IMR-90 (cell line): ENCODE results near the gene TFE3. TPM values are rescaled to one million over a fixed set of nuclear protein-coding genes. Genes with fewer than 3 reads are reported as not detected.

Experiments used
- ATAC-seq: fragments of 200-7000 bp; cut with Tn5 transposase; 2 replicates; pipeline ENCODE4 v1.9.1; 2020; ENCODE audit warnings: low read depth, mild to moderate bottlenecking, moderate library complexity
- BruUV-seq: library from RNA; stranded (reverse); fragments of 400-500 nt; replicated peaks from 2 replicates; lab custom pipeline; 2021; lab: Mats Ljungman, UMichigan
- CTCF ChIA-PET: fragments of 300-600 bp; formaldehyde crosslinking; extraction: SDS; loops from one replicate; lab custom pipeline; 2021; ENCODE audit warnings: antibody characterized with exemption; lab: Yijun Ruan, JAX
- POLR2A ChIA-PET: fragments of 300-600 bp; sonication (Branson Sonifier 250); formaldehyde crosslinking; loops from one replicate; lab custom pipeline; 2022; ENCODE audit warnings: antibody characterized with exemption; ENCODE audit not compliant: unreplicated experiment; lab: Charles Lee
- DNase-seq: peaks from one replicate; pipeline ENCODE4 v3.0.0; 2013
- H2AFZ ChIP-seq: replicated peaks from 2 replicates; pipeline ENCODE3; 2013; ENCODE audit warnings: low read length, mild to moderate bottlenecking; ENCODE audit not compliant: poor library complexity
- H2AK5ac ChIP-seq: 2 replicates; pipeline ENCODE4 v1.6.1; 2013; ENCODE audit warnings: low read depth, low read length, inconsistent platforms
- H2AK9ac ChIP-seq: replicated peaks from 2 replicates; pipeline ENCODE3; 2013; ENCODE audit warnings: mild to moderate bottlenecking, low read depth, low read length, moderate library complexity; ENCODE audit not compliant: poor library complexity
- H2BK120ac ChIP-seq: 2 replicates; pipeline ENCODE4 v1.6.1; 2013; ENCODE audit warnings: low read depth, low read length, inconsistent platforms
- H2BK15ac ChIP-seq: 3 replicates; pipeline ENCODE4 v1.6.1; 2013; ENCODE audit warnings: low read depth, low read length, inconsistent platforms
- H2BK20ac ChIP-seq: 2 replicates; pipeline ENCODE4 v1.6.1; 2013; ENCODE audit warnings: low read depth, mild to moderate bottlenecking, inconsistent platforms, low read length, moderate library complexity
- H2BK5ac ChIP-seq: 2 replicates; pipeline ENCODE4 v1.6.1; 2013; ENCODE audit warnings: mild to moderate bottlenecking, low read depth, low read length, inconsistent platforms; ENCODE audit not compliant: poor library complexity, severe bottlenecking
- H3K14ac ChIP-seq: replicated peaks from 2 replicates; pipeline ENCODE4 v1.6.1; 2013; ENCODE audit warnings: low read depth, low read length, inconsistent platforms
- H3K18ac ChIP-seq: 2 replicates; pipeline ENCODE4 v1.6.1; 2013; ENCODE audit warnings: low read depth, low read length, control low read depth
- H3K23ac ChIP-seq: 2 replicates; pipeline ENCODE4 v1.6.1; 2013; ENCODE audit warnings: low read depth, low read length, inconsistent platforms
- H3K27ac ChIP-seq: 2 replicates; pipeline ENCODE4 v1.5.1; 2013; ENCODE audit warnings: mild to moderate bottlenecking, control low read depth, low read length; ENCODE audit not compliant: insufficient read depth
- H3K27me3 ChIP-seq: 2 replicates; pipeline ENCODE4 v1.6.1; 2013; ENCODE audit warnings: low read length; ENCODE audit not compliant: control insufficient read depth, insufficient read depth
- H3K36me3 ChIP-seq: 2 replicates; pipeline ENCODE4 v1.6.1; 2013; ENCODE audit warnings: low read length, mixed read lengths; ENCODE audit not compliant: control insufficient read depth, insufficient read depth
- H3K4ac ChIP-seq: 2 replicates; pipeline ENCODE4 v1.6.1; 2013; ENCODE audit warnings: low read depth, low read length, inconsistent platforms
- H3K4me1 ChIP-seq: 2 replicates; pipeline ENCODE4 v1.6.1; 2013; ENCODE audit warnings: low read length, mixed read lengths; ENCODE audit not compliant: control insufficient read depth, insufficient read depth
- H3K4me2 ChIP-seq: 2 replicates; pipeline ENCODE4 v1.6.1; 2013; ENCODE audit warnings: low read depth, mild to moderate bottlenecking, control low read depth, low read length, moderate library complexity
- H3K4me3 ChIP-seq: 2 replicates; pipeline ENCODE4 v1.5.1; 2013; ENCODE audit warnings: low read depth, mild to moderate bottlenecking, control low read depth, low read length, moderate library complexity; ENCODE audit not compliant: insufficient read depth
- H3K56ac ChIP-seq: 2 replicates; pipeline ENCODE4 v1.6.1; 2013; ENCODE audit warnings: low read length, inconsistent platforms; ENCODE audit not compliant: insufficient read depth; ENCODE audit errors: extremely low read depth
- H3K79me1 ChIP-seq, 2 experiments: 2 replicates each; pipeline ENCODE4 v1.6.1; 2013; ENCODE audit warnings: low read length in 2 of 2, inconsistent platforms in 1 of 2, low read depth in 1 of 2
- H3K9ac ChIP-seq: 2 replicates; pipeline ENCODE4 v1.6.1; 2013; ENCODE audit warnings: low read depth, low read length, control low read depth
- H3K9me1 ChIP-seq: 2 replicates; pipeline ENCODE4 v1.6.1; 2013; ENCODE audit warnings: low read length, inconsistent platforms; ENCODE audit not compliant: insufficient read depth
- H3K9me3 ChIP-seq: 2 replicates; pipeline ENCODE4 v1.6.1; 2013; ENCODE audit warnings: low read length; ENCODE audit not compliant: control insufficient read depth, insufficient read depth
- H4K20me1 ChIP-seq: 2 replicates; pipeline ENCODE4 v1.6.1; 2013; ENCODE audit warnings: low read length, inconsistent platforms; ENCODE audit not compliant: insufficient read depth
- H4K5ac ChIP-seq: 2 replicates; pipeline ENCODE4 v1.6.1; 2013; ENCODE audit warnings: mild to moderate bottlenecking, low read depth, low read length, control low read depth
- H4K8ac ChIP-seq, 2 experiments: 2 replicates each; pipeline ENCODE4 v1.6.1; 2013; ENCODE audit warnings: low read depth in 2 of 2, low read length in 2 of 2, control low read depth in 1 of 2, inconsistent platforms in 1 of 2
- H4K91ac ChIP-seq: 2 replicates; pipeline ENCODE4 v1.6.1; 2013; ENCODE audit warnings: low read depth, low read length, inconsistent platforms; ENCODE audit not compliant: insufficient read depth
- BHLHE40 ChIP-seq: fragments of 150-350 bp; IDR thresholded peaks from 2 replicates; pipeline ENCODE4 v1.6.1; 2016; ENCODE audit warnings: mild to moderate bottlenecking, low read depth, low read length
- CHD1 ChIP-seq: IDR thresholded peaks from 2 replicates; pipeline ENCODE4 v1.6.1; 2012; ENCODE audit warnings: low read depth, low read length, improper control_type of control experiment
- CTCF ChIP-seq: conservative IDR thresholded peaks from 2 replicates; pipeline ENCODE4 v1.5.1; 2012; ENCODE audit warnings: mild to moderate bottlenecking, low read depth, low read length, improper control_type of control experiment
- FOS ChIP-seq: fragments of 150-350 bp; IDR thresholded peaks from 2 replicates; pipeline ENCODE4 v1.6.1; 2016; ENCODE audit warnings: low read depth, low read length
- MAFK ChIP-seq: IDR thresholded peaks from 2 replicates; pipeline ENCODE4 v1.6.1; 2012; ENCODE audit warnings: low read depth, low read length, improper control_type of control experiment
- MAZ ChIP-seq: IDR thresholded peaks from 2 replicates; pipeline ENCODE4 v1.6.1; 2012; ENCODE audit warnings: low read depth, mild to moderate bottlenecking, low read length, improper control_type of control experiment, moderate library complexity, borderline replicate concordance
- MXI1 ChIP-seq: IDR thresholded peaks from 2 replicates; pipeline ENCODE4 v1.6.1; 2012; ENCODE audit warnings: low read depth, mild to moderate bottlenecking, low read length, moderate library complexity, borderline replicate concordance
- NFE2L2 ChIP-seq: fragments of 150-350 bp; IDR thresholded peaks from 2 replicates; pipeline ENCODE4 v1.6.1; 2016; ENCODE audit warnings: low read depth, mild to moderate bottlenecking, low read length
- POLR2A ChIP-seq: IDR thresholded peaks from 2 replicates; pipeline ENCODE4 v1.6.1; 2012; ENCODE audit warnings: mild to moderate bottlenecking, low read depth, low read length
- RCOR1 ChIP-seq: IDR thresholded peaks from 2 replicates; pipeline ENCODE4 v1.6.1; 2012; ENCODE audit warnings: mild to moderate bottlenecking, low read length, improper control_type of control experiment; ENCODE audit not compliant: insufficient replicate concordance
- RFX5 ChIP-seq: IDR thresholded peaks from 2 replicates; pipeline ENCODE4 v1.8.0; 2012; ENCODE audit warnings: low read depth, mild to moderate bottlenecking, low read length, moderate library complexity
- USF2 ChIP-seq: fragments of 150-350 bp; IDR thresholded peaks from 2 replicates; pipeline ENCODE4 v1.6.1; 2017; ENCODE audit warnings: mild to moderate bottlenecking, antibody characterized with exemption, low read length, low read depth
- whole genome bisulfite sequencing, 2 experiments: methylation state at CpG; one replicate each; pipeline versions ENCODE4 v1.1.5 to v1.1.7; 2013; ENCODE audit warnings: missing lambda C conversion rate in 2 of 2; ENCODE audit not compliant: insufficient read length in 1 of 2; ENCODE audit errors: extremely low coverage in 2 of 2; 5-methylcytosine and 5-hydroxymethylcytosine counted together
- dilution Hi-C: fragments of 300-500 bp; cut with HindIII; formaldehyde crosslinking; loops from one replicate; pipeline ENCODE4 v1.14.3; 2018; ENCODE audit warnings: low sequenced_read_pairs; ENCODE audit not compliant: unreplicated experiment
- in situ Hi-C: fragments of 300-500 bp; cut with MboI; formaldehyde crosslinking; loops from 3 replicates; pipeline ENCODE4 v1.14.3; 2019; ENCODE audit warnings: low sequenced_read_pairs, inconsistent platforms, mixed read lengths
- intact Hi-C: fragments of 100-400 bp; cut with micrococcal nuclease; formaldehyde crosslinking; loops from 2 replicates; pipeline ENCODE4 v1.10.0; 2022
- polyA plus RNA-seq, 3 experiments: library from polyadenylated mRNA; depleted of rRNA; stranded (reverse); fragments of >200 nt; gene quantifications; 2 replicates each; pipeline ENCODE4 v1.2.3, GENCODE V29; 2012; ENCODE audit warnings: low replicate concordance in 1 of 3
- total RNA-seq: library from RNA; depleted of rRNA; stranded (reverse); fragments of >200 nt; gene quantifications from 2 replicates; pipeline ENCODE4 v1.2.3, GENCODE V29; 2012
- TF ChIP-seq, protein P1 (sequence below): fragments of 150-350 bp; IDR thresholded peaks from 2 replicates; pipeline ENCODE4 v1.6.1; 2016; ENCODE audit warnings: low read depth, mild to moderate bottlenecking, low read length, moderate library complexity, borderline replicate concordance

The TFE3 gene
- total and polyA plus RNA-seq, 2 of the 4 experiments (the other 2 are of a cell fraction), result 24.4 to 40.5 TPM

GRCh38 chrX:48997455-48997854, 45.7 kb downstream of the TFE3 start:
- no peak overlapping the region for H4K91ac ChIP-seq
- no peak overlapping the region for H2BK20ac ChIP-seq
- ATAC-seq (no peak), DNase-seq (no peak)
- H3K4me2 ChIP-seq, result no peak overlapping the region
- ChIA-PET CTCF (no interaction called here), POLR2A (no interaction called here)
- H2AFZ ChIP-seq, result no peak overlapping the region
- H3K4me1 ChIP-seq, result no peaks in the 10 kb centered on the region; the same call in 1 of the 2 replicates
- H3K4ac ChIP-seq, result no peak overlapping the region
- H3K9me1 ChIP-seq, result no peaks in the 10 kb centered on the region
- peaks cover 7 to 33% of the 10 kb centered on the region in 2 experiments for H3K79me1 ChIP-seq
- BruUV-seq, result no TSS peak
- no peak overlapping the region for H3K4me3 ChIP-seq
- no peak overlapping the region for H2AK5ac ChIP-seq
- H3K56ac ChIP-seq, result no peak overlapping the region
- WGBS, 2 experiments, result 85 to 90% methylated on average over 2 of the region's 3 CpGs
- H3K27ac ChIP-seq, result no peak overlapping the region
- no peaks in the 10 kb centered on the region for H4K20me1 ChIP-seq
- H3K9me3 ChIP-seq, result no peaks in the 10 kb centered on the region
- H2BK120ac ChIP-seq, result no peak overlapping the region
- H4K5ac ChIP-seq, result no peak overlapping the region
- H3K18ac ChIP-seq, result no peak overlapping the region
- H2AK9ac ChIP-seq, result no peak overlapping the region
- no peaks in the 10 kb centered on the region for H3K27me3 ChIP-seq
- intact Hi-C loops, result no loop called here
- no peak overlapping the region for H2BK15ac ChIP-seq
- no peak overlapping the region for H3K23ac ChIP-seq
- TF ChIP-seq POLR2A (no peak), MXI1 (no peak), RFX5 (no peak), CHD1 (no peak), USF2 (no peak), BHLHE40 (no peak), NFE2L2 (no peak), CTCF (no peak), MAFK (no peak), FOS (no peak), RCOR1 (no peak), MAZ (no peak)
- TF ChIP-seq, protein P1, sequence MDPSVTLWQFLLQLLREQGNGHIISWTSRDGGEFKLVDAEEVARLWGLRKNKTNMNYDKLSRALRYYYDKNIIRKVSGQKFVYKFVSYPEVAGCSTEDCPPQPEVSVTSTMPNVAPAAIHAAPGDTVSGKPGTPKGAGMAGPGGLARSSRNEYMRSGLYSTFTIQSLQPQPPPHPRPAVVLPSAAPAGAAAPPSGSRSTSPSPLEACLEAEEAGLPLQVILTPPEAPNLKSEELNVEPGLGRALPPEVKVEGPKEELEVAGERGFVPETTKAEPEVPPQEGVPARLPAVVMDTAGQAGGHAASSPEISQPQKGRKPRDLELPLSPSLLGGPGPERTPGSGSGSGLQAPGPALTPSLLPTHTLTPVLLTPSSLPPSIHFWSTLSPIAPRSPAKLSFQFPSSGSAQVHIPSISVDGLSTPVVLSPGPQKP, result no peak
- H3K36me3 ChIP-seq, result peaks cover 18% of the 10 kb centered on the region
- no peak overlapping the region for H2BK5ac ChIP-seq
- no peak overlapping the region for H4K8ac ChIP-seq
- no peak overlapping the region for H3K9ac ChIP-seq
- in situ Hi-C loops, result no loop called here
- dilution Hi-C loops, result no loop called here
- no peak overlapping the region for H3K14ac ChIP-seq
